ENCODE results near the gene MYO1C. TPM values are rescaled to one million over a fixed set of nuclear protein-coding genes. Genes with fewer than 3 reads are reported as not detected.
"Not testable (repeated sequence)": the region's sequence is repeated elsewhere in the genome, so short reads cannot be mapped to it uniquely, and the experiment has no call there.

MYO1C gene
- total RNA-seq, 1 donor from 2014 or later: 285 TPM

- DNase-seq (ENCODE audit: low spot score): no peak
Observed at GRCh38 chr17:1422885-1423284, 69.6 kb downstream of the MYO1C start.

GRCh38 chr17:1421470-1421869, 71.0 kb downstream of the MYO1C start:
- DNase-seq (ENCODE audit: low spot score): no peak

- no peak for DNase-seq (ENCODE audit: low spot score)
Observed at GRCh38 chr17:1420981-1421380, 71.5 kb downstream of the MYO1C start.

GRCh38 chr17:1420163-1420562, 72.3 kb downstream of the MYO1C start:
- DNase-seq (ENCODE audit: low spot score): no peak

GRCh38 chr17:1418476-1418875, 74.0 kb downstream of the MYO1C start:
- DNase-seq (ENCODE audit: low spot score): not testable (repeated sequence)

DNA sequence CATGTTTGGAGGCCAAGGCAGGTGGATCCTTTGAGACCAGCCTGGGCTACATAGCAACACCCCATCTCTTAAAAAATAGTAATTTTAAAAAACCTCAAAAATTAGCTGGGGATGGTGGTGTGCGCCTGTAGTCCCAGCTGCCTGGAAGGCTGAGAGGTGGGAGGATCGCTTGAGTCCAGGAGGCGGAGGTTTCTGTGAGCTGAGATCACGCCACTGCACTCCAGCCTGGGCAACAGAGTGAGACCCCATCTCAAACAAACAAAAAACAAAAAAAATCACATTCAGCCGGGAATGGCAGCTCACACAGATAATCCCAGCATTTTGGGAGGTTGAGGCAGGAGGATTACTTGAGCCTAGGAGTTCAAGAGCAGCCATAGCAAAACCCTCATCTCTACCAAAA, 76.1 kb downstream of the MYO1C start:
- DNase-seq (ENCODE audit: low spot score): no peak

DNA sequence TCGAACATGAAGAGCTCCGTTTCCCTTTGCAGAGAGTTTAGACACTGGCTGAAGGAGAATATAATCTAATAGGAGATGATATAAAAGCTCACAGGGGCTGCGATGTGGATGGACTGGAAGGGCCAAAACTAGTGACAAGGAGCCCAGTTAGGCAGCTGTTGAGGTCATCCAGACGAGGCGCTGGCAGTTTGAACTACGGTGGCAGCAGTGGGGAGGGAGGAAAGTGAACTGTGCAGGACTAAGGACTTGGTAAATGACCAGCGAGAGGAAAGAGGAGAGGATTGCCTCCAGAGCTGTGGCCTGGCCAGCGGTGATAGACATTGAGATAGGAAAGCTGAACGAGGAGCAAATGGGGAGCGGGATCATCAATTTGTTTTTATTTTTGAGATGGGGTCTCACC, 77.9 kb downstream of the MYO1C start:
- no peak for DNase-seq (ENCODE audit: low spot score)

Other genes starting within 250 kb of the MYO1C start
- gene BHLHA9, start 222.2 kb downstream of the MYO1C start, total RNA-seq: not detected
- not detected for gene TRARG1, start 213.0 kb downstream of the MYO1C start, total RNA-seq
- gene YWHAE, start 92.5 kb downstream of the MYO1C start, total RNA-seq: 384 TPM
- 82.2 TPM for gene CRK, start 36.5 kb downstream of the MYO1C start, total RNA-seq
- 38.6 TPM for gene INPP5K, start 23.9 kb upstream of the MYO1C start, total RNA-seq
- 81.8 TPM for gene PITPNA, start 70.1 kb upstream of the MYO1C start, total RNA-seq
- 27.0 TPM for gene SLC43A2, start 136.1 kb upstream of the MYO1C start, total RNA-seq
- 13.2 TPM for gene SCARF1, start 153.0 kb upstream of the MYO1C start, total RNA-seq
- 11.7 TPM for gene RILP, start 157.2 kb upstream of the MYO1C start, total RNA-seq
- 246 TPM for gene PRPF8, start 192.2 kb upstream of the MYO1C start, total RNA-seq
- 6.5 TPM for gene TLCD2, start 217.7 kb upstream of the MYO1C start, total RNA-seq
- gene WDR81, start 232.0 kb upstream of the MYO1C start, total RNA-seq: 30.3 TPM

Data from mucosa of gallbladder (tissue), 1 donor.